A204.1 (cell line): ENCODE measurements around the gene TRPM3.

Experiments
- FAIRE-seq: peaks from 2 replicates; lab custom pipeline; 2012; peaks lifted over from hg19 to GRCh38; lab: Jason Lieb, UNC

TRPM3 gene

GRCh38 chr9:70578720-70579119 is 542.7 kb downstream of the TRPM3 start:
- no peak for FAIRE-seq

DNA sequence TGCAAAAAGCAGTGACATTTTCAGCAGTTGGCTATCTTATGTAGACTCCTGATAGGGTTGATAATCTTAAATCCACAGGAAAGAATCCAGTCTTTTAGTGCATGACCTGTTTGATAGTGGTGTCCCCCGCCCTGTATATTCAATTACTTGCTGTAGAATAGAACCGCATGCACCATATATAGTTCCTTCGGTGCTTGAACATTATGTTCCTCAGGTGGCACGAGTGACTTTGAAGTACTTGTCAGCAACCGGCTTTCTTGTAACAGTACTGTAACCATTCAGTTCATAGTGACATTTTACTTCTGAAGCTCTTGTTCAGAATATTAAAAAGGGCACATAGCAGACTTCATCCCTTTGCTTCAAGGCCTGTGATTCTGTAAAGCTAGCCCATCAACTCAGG is 543.8 kb downstream of the TRPM3 start:
- FAIRE-seq, result no peak

GRCh38 chr9:70576116-70576515 is 545.3 kb downstream of the TRPM3 start:
- no peak for FAIRE-seq

- FAIRE-seq, result no peak
Measured at GRCh38 chr9:70574151-70574837, 547.1 kb downstream of the TRPM3 start.

GRCh38 chr9:70573308-70573707 is 548.1 kb downstream of the TRPM3 start:
- FAIRE-seq, result no peak

GRCh38 chr9:70571258-70571657 is 550.2 kb downstream of the TRPM3 start:
- no peak for FAIRE-seq

- FAIRE-seq, result no peak
Measured at GRCh38 chr9:70569791-70570190, 551.6 kb downstream of the TRPM3 start.

GRCh38 chr9:70569070-70569772 is 552.2 kb downstream of the TRPM3 start:
- no peak for FAIRE-seq

DNA sequence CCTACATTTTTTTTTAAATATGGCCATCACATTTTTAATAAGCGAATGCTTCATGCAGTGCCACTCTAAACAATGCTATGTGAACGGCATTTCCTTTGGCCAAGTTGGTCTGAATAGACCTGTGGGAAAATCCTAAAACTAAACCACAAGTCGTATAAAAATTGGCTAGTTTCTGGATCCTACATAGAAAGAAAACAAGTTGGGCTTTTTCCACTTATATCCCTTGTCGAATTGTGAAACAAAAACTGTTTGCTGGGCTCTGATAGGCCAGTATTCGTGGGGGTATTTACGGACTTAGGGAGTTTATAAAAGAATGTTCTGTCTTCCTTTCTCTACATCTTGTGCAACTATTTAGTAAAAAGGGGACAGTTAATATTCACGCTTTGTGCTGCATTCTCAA is 553.9 kb downstream of the TRPM3 start:
- no peak for FAIRE-seq

DNA sequence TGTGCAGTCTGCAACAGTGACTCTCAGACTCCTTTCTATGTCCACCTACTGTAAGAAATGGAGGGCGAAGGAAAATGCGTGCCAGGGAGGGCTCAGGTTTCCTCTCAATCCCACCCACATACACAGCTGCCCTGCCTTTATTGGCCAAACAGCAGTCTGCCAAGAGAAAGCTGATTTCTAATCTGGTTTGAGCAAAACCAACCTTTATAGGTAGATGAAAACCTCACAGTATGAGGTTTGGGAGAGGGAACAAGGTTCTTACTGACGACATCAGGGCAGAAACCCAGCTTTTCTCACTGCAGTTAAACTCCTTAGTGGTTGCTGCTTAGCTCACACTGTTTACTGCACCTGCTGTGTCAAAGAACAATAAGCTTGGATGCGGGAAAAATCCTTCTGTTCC is 554.7 kb downstream of the TRPM3 start:
- FAIRE-seq, result no peak

GRCh38 chr9:70566066-70566465 is 555.4 kb downstream of the TRPM3 start:
- FAIRE-seq, result no peak

DNA sequence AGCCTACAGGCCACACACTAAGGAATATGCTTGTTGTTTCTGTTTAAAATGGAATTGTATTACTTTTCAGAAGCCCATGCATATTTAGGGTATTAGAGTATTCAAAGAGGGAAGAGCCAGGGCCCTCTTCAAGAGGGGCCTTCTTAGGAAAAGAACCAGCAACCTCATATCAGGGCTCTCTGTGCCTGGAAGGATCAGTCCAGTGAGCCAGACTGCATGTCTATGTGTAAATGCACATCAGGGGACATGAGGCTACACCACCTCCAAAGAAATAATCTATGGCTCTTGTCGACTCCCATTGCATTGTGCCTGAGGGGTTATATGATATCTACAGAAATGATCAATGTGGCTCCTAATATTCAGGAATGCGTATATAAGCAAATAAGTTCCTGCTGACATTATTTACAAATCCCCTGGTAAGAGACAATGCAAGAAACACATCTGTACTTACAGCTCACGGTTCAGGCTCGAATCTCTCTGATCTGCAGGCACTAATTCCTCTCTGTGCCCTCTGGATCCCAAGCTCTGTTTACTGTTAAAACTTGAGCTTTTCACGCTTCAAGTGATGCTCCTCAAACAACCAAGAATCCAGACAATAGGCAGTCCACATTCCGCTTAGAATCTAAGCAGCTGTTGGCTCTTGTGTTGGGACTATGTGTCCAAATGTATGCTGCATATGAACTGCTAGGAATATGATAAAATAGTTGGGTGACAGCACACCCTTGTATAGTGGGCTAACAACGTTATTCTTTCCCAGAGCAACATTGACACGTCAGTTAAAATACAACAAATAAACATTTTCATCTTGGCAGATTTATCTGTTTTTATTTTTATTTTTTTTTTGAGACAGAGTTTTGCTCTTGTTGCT is 556.7 kb downstream of the TRPM3 start:
- no peak for FAIRE-seq

DNA sequence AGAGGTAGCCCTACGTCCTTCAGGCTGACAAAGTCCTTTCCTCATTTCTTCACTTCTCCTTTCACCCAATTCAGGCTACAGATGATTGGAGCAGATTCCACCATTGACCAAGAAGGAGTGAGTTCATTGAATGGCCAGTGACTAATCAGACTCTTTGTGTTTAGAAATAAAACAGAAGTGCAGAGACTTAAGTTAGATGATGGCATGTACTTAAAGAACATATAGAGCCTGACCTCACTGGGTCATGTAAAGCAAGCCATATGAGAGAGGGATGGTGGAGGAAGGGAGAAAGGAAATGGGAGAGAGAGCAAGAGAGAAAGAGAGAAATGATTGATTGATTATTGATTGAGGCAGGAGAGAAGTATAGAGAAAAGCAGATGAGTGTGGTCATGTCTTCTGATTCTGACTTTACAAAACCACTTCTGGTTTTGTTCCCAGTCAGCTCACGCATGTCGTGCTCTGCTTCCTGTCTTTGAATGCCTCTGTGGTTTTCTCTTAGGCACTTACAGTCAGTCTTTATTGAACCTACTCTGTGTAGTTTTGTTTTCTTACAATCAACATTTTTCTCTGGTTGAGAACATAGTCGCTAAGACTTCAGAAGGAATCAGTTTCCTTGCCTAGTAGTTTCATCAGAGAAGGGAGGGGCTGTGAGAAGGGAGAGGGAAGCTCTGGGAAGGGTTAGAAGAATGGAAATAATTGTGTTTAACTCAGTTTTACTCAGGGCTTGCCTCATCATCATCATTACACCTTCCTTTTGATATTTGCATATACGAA is 557.8 kb downstream of the TRPM3 start:
- no peak for FAIRE-seq

DNA sequence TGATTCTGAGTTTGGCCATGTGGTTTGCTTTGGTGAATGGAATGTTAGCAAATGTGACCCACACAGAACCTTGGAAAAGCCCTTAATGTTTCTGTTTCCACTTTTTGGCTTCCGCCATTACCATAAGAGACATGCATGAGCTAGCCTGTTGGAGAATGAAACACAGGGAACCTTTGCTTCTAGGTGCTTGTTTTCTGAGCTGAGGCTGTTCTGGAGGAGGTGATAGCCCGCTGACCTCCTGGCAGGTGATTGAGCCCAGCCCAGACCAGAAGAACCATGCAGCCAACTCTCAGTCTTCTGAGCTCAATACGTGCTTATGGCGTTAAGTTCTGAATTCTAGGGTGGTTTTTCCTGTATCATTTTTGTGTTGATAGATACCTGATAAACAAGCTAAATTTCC is 558.4 kb downstream of the TRPM3 start:
- FAIRE-seq, result no peak

DNA sequence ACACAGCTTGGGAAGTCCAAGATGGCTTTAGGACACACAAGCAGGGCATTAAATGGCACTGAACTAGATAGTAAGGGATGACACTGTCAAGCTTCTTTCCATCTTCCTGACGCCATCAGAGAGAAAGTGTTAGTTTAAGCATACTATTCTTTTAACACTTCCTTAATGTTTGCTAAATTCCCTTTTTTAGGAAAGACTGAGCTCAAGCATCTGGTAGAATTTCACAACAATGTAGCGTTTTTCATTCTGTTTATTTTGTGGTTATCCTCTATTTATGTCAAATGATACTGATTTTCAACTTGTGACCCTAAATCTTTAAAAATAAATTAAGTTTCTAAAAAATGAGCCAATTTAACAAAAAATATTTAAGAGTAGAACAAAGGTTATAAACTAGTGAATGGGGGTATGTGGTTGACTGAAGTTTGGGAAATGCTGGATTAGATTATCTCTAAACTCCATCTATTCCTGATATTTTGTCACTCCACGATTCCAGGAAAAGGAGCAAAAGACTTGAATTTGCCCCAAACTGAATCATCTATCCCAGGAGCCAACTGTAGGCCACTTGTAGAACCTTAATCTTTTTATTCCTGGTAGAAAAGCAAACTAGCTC is 559.5 kb downstream of the TRPM3 start:
- FAIRE-seq, result no peak

- no peak for FAIRE-seq
Measured at GRCh38 chr9:70561111-70561510, 560.3 kb downstream of the TRPM3 start.

DNA sequence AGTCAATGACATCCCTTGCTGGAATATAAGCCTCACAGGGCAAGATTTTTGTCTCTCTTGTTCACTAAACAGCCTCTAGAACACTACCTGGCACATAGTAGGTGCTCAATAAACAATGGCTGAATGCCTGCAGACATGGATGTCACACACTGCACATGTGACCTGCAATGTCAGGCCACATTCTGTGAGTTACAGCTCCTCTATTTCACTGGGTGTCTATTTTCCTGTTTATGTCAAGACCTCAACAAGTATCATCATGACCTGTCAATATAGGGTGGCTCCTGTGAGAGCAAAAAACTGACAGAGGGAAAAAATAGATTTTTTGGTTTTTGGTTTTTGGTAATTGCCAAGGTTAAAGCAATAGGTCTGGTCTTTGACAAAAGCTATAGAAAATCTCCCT is 562.3 kb downstream of the TRPM3 start:
- FAIRE-seq, result no peak

GRCh38 chr9:70557661-70558369 is 563.6 kb downstream of the TRPM3 start:
- FAIRE-seq, result no peak

DNA sequence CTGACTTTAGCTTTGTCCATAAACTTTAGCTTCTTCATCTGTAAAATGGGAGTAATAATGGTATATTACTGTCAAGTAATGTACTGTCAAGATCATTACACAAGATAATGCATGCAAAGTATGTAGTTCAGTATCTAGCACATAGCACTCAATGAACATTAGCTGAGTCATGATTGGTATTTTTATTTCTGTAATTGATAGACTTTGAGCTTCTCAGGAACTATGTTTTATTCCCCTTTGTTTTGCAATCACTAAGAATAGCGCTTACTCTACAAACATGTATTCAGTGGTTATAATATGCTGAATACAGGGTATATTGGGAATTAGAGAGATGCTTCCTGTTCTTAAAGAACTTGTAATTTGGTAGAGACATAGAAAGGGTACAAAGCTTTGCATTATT is 564.6 kb downstream of the TRPM3 start:
- FAIRE-seq, result no peak

DNA sequence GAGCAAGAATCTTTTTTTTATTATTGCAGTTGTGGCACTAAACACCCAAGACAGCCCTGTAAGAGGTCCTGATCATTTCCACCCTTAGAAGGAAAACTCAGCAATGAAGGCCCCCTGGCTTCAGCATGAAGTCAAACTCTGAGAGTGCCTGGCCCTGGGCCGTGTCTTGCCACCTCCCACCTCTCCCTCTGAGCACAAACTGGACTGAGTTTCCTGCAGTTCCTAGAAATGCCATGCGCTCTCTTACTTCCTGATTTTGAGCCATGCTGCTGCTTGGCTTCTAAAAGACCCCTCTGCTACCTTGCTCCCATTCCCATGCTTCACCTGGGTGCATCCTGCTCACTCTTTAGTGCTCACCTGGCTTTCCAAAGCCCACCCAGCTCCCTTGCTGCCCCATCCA is 566.5 kb downstream of the TRPM3 start:
- FAIRE-seq, result no peak
